WTC11 (cell line): ENCODE results near the gene RBM48. TPM values are rescaled to one million over a fixed set of nuclear protein-coding genes. Genes with fewer than 3 reads are reported as not detected.

Experiments
- ATAC-seq: fragments of 200-7000 bp; cut with Tn5 transposase; 2 replicates; pipeline ENCODE4 v1.10.0; 2021; ENCODE audit warnings: mild to moderate bottlenecking, moderate library complexity
- Bru-seq: library from RNA; stranded (reverse); fragments of 400-500 nt; gene quantifications from one replicate; lab custom pipeline; 2021; lab: Mats Ljungman, UMichigan
- CTCF ChIA-PET: fragments of 300-600 bp; sonication (Branson Sonifier 250); formaldehyde crosslinking; loops from one replicate; lab custom pipeline; 2021; ENCODE audit warnings: antibody characterized with exemption; lab: Charles Lee
- POLR2A ChIA-PET: fragments of 350-600 bp; sonication (Branson Sonifier 250); formaldehyde crosslinking; loops from one replicate; lab custom pipeline; 2021; ENCODE audit warnings: antibody characterized with exemption; lab: Charles Lee
- DNase-seq: peaks from one replicate; pipeline ENCODE4 v3.0.0; 2021; ENCODE audit warnings: low spot score
- H3K27ac Mint-ChIP-seq: 2 replicates; pipeline ENCODE4 v1.8.0; 2021; ENCODE audit warnings: mixed read lengths
- H3K27me3 Mint-ChIP-seq: 2 replicates; pipeline ENCODE4 v1.8.0; 2021; ENCODE audit warnings: low read depth, mild to moderate bottlenecking, moderate library complexity, mixed read lengths
- H3K36me3 Mint-ChIP-seq: 2 replicates; pipeline ENCODE4 v1.8.0; 2021; ENCODE audit warnings: mixed read lengths
- H3K4me1 Mint-ChIP-seq: 2 replicates; pipeline ENCODE4 v1.8.0; 2022; ENCODE audit warnings: mixed read lengths
- H3K4me3 Mint-ChIP-seq: 2 replicates; pipeline ENCODE4 v1.8.0; 2021; ENCODE audit warnings: mild to moderate bottlenecking, moderate library complexity, mixed read lengths
- H3K9me3 Mint-ChIP-seq: 2 replicates; pipeline ENCODE4 v1.8.0; 2021; ENCODE audit warnings: mixed read lengths
- CREM ChIP-seq: sonication (generic); formaldehyde crosslinking; IDR thresholded peaks from 2 replicates; pipeline ENCODE4 v1.8.1; 2022; ENCODE audit warnings: mild to moderate bottlenecking, missing genetic modification reagents, moderate library complexity
- ELF4 ChIP-seq: sonication (generic); formaldehyde crosslinking; IDR thresholded peaks from 2 replicates; pipeline ENCODE4 v1.8.1; 2022; ENCODE audit warnings: low read depth, mild to moderate bottlenecking, moderate library complexity, missing genetic modification reagents
- FOXK1 ChIP-seq: sonication (generic); formaldehyde crosslinking; IDR thresholded peaks from 2 replicates; pipeline ENCODE4 v1.8.0; 2022; ENCODE audit warnings: mild to moderate bottlenecking, moderate library complexity, missing genetic modification reagents
- FOXP1 ChIP-seq: sonication (generic); formaldehyde crosslinking; IDR thresholded peaks from 2 replicates; pipeline ENCODE4 v1.8.0; 2022; ENCODE audit warnings: missing genetic modification reagents, mild to moderate bottlenecking, moderate library complexity, borderline replicate concordance
- GABPB1 ChIP-seq: sonication (generic); formaldehyde crosslinking; IDR thresholded peaks from 2 replicates; pipeline ENCODE4 v1.8.1; 2023; ENCODE audit warnings: mild to moderate bottlenecking, missing genetic modification reagents
- NFYB ChIP-seq: sonication (generic); formaldehyde crosslinking; conservative IDR thresholded peaks from 2 replicates; pipeline ENCODE4 v1.8.0; 2022; ENCODE audit warnings: low read depth, missing genetic modification reagents
- SP1 ChIP-seq: sonication (generic); formaldehyde crosslinking; conservative IDR thresholded peaks from 2 replicates; pipeline ENCODE4 v1.8.1; 2022; ENCODE audit warnings: missing genetic modification reagents
- TCF7 ChIP-seq: sonication (generic); formaldehyde crosslinking; IDR thresholded peaks from 2 replicates; pipeline ENCODE4 v1.8.0; 2022; ENCODE audit warnings: mild to moderate bottlenecking, low read depth, missing genetic modification reagents, moderate library complexity
- TEAD1 ChIP-seq: sonication (generic); formaldehyde crosslinking; IDR thresholded peaks from 2 replicates; pipeline ENCODE4 v1.8.0; 2022; ENCODE audit warnings: mild to moderate bottlenecking, missing genetic modification reagents
- ZNF396 ChIP-seq: fragments of 250-450 bp; sonication (Bioruptor Pico); IDR thresholded peaks from 2 replicates; pipeline ENCODE4 v1.8.0; 2021; ENCODE audit warnings: mild to moderate bottlenecking, moderate library complexity, borderline replicate concordance
- ZNF423 ChIP-seq: fragments of 250-450 bp; sonication (Bioruptor Pico); IDR thresholded peaks from 2 replicates; pipeline ENCODE4 v2.1.2; 2022; ENCODE audit warnings: mild to moderate bottlenecking, moderate library complexity
- long read RNA-seq, 3 experiments: library from RNA in 1 of 3; library from capped mRNA in 1 of 3; library from polyadenylated mRNA in 1 of 3; unstranded in 2 of 3; stranded (forward) in 1 of 3; transcript quantifications; one replicate each; pipeline ENCODE4 v2.0.0, GENCODE V29; 2021
- total RNA-seq: library from RNA; stranded (reverse); gene quantifications from 3 replicates; pipeline ENCODE4 v1.2.3, GENCODE V29; 2021
- TF ChIP-seq, protein P1 (sequence below): sonication (generic); formaldehyde crosslinking; IDR thresholded peaks from 2 replicates; pipeline ENCODE4 v1.8.0; 2022; ENCODE audit warnings: mild to moderate bottlenecking, missing genetic modification reagents
- TF ChIP-seq, protein P2 (sequence below): sonication (generic); formaldehyde crosslinking; IDR thresholded peaks from 2 replicates; pipeline ENCODE4 v1.8.0; 2023; ENCODE audit warnings: missing genetic modification reagents, mild to moderate bottlenecking, borderline replicate concordance
- TF ChIP-seq, protein P3 (sequence below): sonication (generic); formaldehyde crosslinking; IDR thresholded peaks from 2 replicates; pipeline ENCODE4 v1.8.0; 2022; ENCODE audit warnings: mild to moderate bottlenecking, missing genetic modification reagents
- TF ChIP-seq, protein P4 (sequence below): sonication (generic); formaldehyde crosslinking; IDR thresholded peaks from 2 replicates; pipeline ENCODE4 v1.8.1; 2023; ENCODE audit warnings: mild to moderate bottlenecking, moderate library complexity, missing genetic modification reagents
- TF ChIP-seq, protein P5 (sequence below): sonication (generic); formaldehyde crosslinking; IDR thresholded peaks from 2 replicates; pipeline ENCODE4 v1.8.1; 2023; ENCODE audit warnings: mild to moderate bottlenecking, missing genetic modification reagents, moderate library complexity
- TF ChIP-seq, protein P6 (sequence below): sonication (generic); formaldehyde crosslinking; IDR thresholded peaks from 2 replicates; pipeline ENCODE4 v1.8.0; 2022; ENCODE audit warnings: mild to moderate bottlenecking, missing genetic modification reagents
- TF ChIP-seq, protein P7 (sequence below): sonication (generic); formaldehyde crosslinking; conservative IDR thresholded peaks from 2 replicates; pipeline ENCODE4 v1.8.1; 2023; ENCODE audit warnings: mild to moderate bottlenecking, low read depth, missing genetic modification reagents, moderate library complexity
- TF ChIP-seq, protein P8 (sequence below): fragments of 250-450 bp; sonication (Bioruptor Pico); IDR thresholded peaks from 2 replicates; pipeline ENCODE4 v1.9.0; 2021; ENCODE audit warnings: moderate library complexity, mild to moderate bottlenecking, inconsistent platforms, borderline replicate concordance

RBM48 gene
- total RNA-seq = 8.0 to 8.6 TPM (median 8.4 TPM) in 3 replicates
- Bru-seq, nascent RNA = percentile 89 among the genes with signal in this experiment
- long read RNA-seq, experiment 1, full-length matches to known transcripts = 54 of 74 reads
- long read RNA-seq, experiment 1, partial matches to known transcripts = 6 of 74 reads
- long read RNA-seq, experiment 1, other reads (novel, unspliced or antisense) = 14 of 74 reads
- long read RNA-seq, experiment 2, transcript RBM48-201 (5 exons, 1,742 nt) = major isoform, 5 of 8 reads
- long read RNA-seq, experiment 2, partial matches to known transcripts = 0 of 8 reads
- long read RNA-seq, experiment 2, other reads (novel, unspliced or antisense) = 3 of 8 reads
- long read RNA-seq, experiment 3, transcript RBM48-201 (5 exons, 1,742 nt) = major isoform, 11 of 23 reads
- long read RNA-seq, experiment 3, partial matches to known transcripts = 7 of 23 reads
- long read RNA-seq, experiment 3, other reads (novel, unspliced or antisense) = 5 of 23 reads

DNA sequence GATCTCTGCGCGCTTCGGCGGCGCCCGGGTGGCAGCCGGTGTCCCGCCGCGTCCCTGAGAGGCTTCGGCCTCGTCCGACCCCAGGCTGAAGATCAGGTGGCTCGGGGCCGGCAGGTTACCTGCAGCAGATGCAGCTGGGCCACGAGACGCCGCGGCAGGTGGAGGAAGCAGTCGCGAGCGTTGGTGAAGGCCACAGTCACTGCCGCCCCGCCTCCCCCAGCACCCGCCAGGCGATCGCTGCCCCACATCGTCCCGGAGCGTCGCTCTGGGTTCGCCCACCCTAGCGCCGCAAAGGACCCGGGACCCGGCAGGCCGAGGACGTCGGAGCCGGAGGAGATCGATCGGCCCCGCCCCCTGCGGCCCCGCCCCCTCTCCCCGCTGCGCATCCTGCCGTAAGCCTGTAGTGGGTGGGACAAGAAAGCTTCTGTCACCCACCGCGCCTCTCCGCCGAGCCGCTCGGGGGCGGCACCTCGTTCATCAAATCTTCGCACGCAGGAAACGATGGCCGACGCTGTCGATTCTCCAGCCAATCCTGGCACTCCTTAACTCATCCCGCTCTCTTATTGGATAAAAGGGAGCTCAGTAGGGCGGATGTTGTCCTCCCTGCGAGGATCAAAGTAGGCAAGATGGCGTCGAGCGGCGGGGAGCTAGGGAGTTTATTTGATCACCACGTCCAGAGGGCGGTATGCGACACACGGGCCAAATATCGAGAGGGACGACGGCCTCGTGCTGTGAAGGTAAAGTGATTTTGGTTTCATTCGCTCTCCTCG is at the start of gene RBM48, which contains the start of gene PEX1:
TSS of gene RBM48 (plus strand) at position 608 of the 770 bp plus-strand sequence. CDS start at position 627, 19 bp downstream.
TSS of gene PEX1 (minus strand) at position 333 of the 770 bp plus-strand sequence. CDS start at position 248, 85 bp downstream.
- DNase-seq = peak; percentile 97
- Mint-ChIP-seq H3K36me3 (peaks cover 23% of the 10 kb centered on the region), H3K4me3 (peak within 1 kb of the TSS; percentile 91), H3K27me3 (no peaks in the 10 kb centered on the region), H3K27ac (peak within 1 kb of the TSS; percentile 96), H3K4me1 (peaks cover 18% of the 10 kb centered on the region), H3K9me3 (no peaks in the 10 kb centered on the region)
- TF ChIP-seq FOXP1 (CRISPR knock-in tag) = peak; percentile 89
- TF ChIP-seq, protein P1, sequence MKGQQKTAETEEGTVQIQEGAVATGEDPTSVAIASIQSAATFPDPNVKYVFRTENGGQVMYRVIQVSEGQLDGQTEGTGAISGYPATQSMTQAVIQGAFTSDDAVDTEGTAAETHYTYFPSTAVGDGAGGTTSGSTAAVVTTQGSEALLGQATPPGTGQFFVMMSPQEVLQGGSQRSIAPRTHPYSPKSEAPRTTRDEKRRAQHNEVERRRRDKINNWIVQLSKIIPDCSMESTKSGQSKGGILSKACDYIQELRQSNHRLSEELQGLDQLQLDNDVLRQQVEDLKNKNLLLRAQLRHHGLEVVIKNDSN (CRISPR knock-in tag) = peak; percentile 26; the same call in 1 of the 2 replicates
- no peak for TF ChIP-seq ELF4 (CRISPR knock-in tag)
- TF ChIP-seq, protein P2, sequence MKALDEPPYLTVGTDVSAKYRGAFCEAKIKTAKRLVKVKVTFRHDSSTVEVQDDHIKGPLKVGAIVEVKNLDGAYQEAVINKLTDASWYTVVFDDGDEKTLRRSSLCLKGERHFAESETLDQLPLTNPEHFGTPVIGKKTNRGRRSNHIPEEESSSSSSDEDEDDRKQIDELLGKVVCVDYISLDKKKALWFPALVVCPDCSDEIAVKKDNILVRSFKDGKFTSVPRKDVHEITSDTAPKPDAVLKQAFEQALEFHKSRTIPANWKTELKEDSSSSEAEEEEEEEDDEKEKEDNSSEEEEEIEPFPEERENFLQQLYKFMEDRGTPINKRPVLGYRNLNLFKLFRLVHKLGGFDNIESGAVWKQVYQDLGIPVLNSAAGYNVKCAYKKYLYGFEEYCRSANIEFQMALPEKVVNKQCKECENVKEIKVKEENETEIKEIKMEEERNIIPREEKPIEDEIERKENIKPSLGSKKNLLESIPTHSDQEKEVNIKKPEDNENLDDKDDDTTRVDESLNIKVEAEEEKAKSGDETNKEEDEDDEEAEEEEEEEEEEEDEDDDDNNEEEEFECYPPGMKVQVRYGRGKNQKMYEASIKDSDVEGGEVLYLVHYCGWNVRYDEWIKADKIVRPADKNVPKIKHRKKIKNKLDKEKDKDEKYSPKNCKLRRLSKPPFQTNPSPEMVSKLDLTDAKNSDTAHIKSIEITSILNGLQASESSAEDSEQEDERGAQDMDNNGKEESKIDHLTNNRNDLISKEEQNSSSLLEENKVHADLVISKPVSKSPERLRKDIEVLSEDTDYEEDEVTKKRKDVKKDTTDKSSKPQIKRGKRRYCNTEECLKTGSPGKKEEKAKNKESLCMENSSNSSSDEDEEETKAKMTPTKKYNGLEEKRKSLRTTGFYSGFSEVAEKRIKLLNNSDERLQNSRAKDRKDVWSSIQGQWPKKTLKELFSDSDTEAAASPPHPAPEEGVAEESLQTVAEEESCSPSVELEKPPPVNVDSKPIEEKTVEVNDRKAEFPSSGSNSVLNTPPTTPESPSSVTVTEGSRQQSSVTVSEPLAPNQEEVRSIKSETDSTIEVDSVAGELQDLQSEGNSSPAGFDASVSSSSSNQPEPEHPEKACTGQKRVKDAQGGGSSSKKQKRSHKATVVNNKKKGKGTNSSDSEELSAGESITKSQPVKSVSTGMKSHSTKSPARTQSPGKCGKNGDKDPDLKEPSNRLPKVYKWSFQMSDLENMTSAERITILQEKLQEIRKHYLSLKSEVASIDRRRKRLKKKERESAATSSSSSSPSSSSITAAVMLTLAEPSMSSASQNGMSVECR (CRISPR knock-in tag) = peak; percentile 66
- peak; percentile 88 for TF ChIP-seq SP1 (CRISPR knock-in tag)
- TF ChIP-seq TCF7 (CRISPR knock-in tag) = 0 out of 2 replicates have a peak, but pooled peaks have one; percentile 28
- TF ChIP-seq, protein P3, sequence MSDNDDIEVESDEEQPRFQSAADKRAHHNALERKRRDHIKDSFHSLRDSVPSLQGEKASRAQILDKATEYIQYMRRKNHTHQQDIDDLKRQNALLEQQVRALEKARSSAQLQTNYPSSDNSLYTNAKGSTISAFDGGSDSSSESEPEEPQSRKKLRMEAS (CRISPR knock-in tag) = peak; percentile 77
- peak; percentile 100 for TF ChIP-seq FOXK1 (CRISPR knock-in tag)
- TF ChIP-seq, protein P4, sequence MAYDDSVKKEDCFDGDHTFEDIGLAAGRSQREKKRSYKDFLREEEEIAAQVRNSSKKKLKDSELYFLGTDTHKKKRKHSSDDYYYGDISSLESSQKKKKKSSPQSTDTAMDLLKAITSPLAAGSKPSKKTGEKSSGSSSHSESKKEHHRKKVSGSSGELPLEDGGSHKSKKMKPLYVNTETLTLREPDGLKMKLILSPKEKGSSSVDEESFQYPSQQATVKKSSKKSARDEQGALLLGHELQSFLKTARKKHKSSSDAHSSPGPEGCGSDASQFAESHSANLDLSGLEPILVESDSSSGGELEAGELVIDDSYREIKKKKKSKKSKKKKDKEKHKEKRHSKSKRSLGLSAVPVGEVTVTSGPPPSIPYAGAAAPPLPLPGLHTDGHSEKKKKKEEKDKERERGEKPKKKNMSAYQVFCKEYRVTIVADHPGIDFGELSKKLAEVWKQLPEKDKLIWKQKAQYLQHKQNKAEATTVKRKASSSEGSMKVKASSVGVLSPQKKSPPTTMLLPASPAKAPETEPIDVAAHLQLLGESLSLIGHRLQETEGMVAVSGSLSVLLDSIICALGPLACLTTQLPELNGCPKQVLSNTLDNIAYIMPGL (CRISPR knock-in tag) = 0 out of 2 replicates have a peak, but pooled peaks have one; percentile 17
- TF ChIP-seq CREM (CRISPR knock-in tag) = peak; percentile 74
- TF ChIP-seq, protein P5, sequence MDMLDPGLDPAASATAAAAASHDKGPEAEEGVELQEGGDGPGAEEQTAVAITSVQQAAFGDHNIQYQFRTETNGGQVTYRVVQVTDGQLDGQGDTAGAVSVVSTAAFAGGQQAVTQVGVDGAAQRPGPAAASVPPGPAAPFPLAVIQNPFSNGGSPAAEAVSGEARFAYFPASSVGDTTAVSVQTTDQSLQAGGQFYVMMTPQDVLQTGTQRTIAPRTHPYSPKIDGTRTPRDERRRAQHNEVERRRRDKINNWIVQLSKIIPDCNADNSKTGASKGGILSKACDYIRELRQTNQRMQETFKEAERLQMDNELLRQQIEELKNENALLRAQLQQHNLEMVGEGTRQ (CRISPR knock-in tag) = no peak
- TF ChIP-seq, protein P6, sequence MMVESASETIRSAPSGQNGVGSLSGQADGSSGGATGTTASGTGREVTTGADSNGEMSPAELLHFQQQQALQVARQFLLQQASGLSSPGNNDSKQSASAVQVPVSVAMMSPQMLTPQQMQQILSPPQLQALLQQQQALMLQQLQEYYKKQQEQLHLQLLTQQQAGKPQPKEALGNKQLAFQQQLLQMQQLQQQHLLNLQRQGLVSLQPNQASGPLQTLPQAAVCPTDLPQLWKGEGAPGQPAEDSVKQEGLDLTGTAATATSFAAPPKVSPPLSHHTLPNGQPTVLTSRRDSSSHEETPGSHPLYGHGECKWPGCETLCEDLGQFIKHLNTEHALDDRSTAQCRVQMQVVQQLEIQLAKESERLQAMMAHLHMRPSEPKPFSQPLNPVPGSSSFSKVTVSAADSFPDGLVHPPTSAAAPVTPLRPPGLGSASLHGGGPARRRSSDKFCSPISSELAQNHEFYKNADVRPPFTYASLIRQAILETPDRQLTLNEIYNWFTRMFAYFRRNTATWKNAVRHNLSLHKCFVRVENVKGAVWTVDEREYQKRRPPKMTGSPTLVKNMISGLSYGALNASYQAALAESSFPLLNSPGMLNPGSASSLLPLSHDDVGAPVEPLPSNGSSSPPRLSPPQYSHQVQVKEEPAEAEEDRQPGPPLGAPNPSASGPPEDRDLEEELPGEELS = peak; percentile 90
- peak; percentile 44; the same call in 1 of the 2 replicates for TF ChIP-seq ZNF423 (CRISPR knock-in tag)
- TF ChIP-seq, protein P7, sequence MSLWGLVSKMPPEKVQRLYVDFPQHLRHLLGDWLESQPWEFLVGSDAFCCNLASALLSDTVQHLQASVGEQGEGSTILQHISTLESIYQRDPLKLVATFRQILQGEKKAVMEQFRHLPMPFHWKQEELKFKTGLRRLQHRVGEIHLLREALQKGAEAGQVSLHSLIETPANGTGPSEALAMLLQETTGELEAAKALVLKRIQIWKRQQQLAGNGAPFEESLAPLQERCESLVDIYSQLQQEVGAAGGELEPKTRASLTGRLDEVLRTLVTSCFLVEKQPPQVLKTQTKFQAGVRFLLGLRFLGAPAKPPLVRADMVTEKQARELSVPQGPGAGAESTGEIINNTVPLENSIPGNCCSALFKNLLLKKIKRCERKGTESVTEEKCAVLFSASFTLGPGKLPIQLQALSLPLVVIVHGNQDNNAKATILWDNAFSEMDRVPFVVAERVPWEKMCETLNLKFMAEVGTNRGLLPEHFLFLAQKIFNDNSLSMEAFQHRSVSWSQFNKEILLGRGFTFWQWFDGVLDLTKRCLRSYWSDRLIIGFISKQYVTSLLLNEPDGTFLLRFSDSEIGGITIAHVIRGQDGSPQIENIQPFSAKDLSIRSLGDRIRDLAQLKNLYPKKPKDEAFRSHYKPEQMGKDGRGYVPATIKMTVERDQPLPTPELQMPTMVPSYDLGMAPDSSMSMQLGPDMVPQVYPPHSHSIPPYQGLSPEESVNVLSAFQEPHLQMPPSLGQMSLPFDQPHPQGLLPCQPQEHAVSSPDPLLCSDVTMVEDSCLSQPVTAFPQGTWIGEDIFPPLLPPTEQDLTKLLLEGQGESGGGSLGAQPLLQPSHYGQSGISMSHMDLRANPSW (CRISPR knock-in tag) = no peak
- peak; percentile 65 for TF ChIP-seq GABPB1 (CRISPR knock-in tag)
- peak; percentile 72; the same call in 1 of the 2 replicates for TF ChIP-seq TEAD1 (CRISPR knock-in tag)
- TF ChIP-seq ZNF396 (CRISPR knock-in tag) = no peak
- TF ChIP-seq, protein P8, sequence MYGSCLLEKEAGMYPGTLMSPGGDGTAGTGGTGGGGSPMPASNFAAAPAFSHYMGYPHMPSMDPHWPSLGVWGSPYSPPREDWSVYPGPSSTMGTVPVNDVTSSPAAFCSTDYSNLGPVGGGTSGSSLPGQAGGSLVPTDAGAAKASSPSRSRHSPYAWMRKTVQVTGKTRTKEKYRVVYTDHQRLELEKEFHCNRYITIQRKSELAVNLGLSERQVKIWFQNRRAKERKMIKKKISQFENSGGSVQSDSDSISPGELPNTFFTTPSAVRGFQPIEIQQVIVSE (CRISPR knock-in tag) = no peak
- TF ChIP-seq NFYB (CRISPR knock-in tag) = peak; percentile 78
- POLR2A ChIA-PET = interaction anchor here (0.5 to 2.0 kb wide), 7 partner anchors 21 to 588 kb away, joined by 3 to 8 read pairs (median 4); partner anchors contain the start of genes AKAP9, ANKIB1 and KRIT1
- peak; percentile 96 for ATAC-seq
- CTCF ChIA-PET = interaction anchor here (0.7 to 1.6 kb wide), 27 partner anchors 11 to 648 kb away, joined by 3 to 17 read pairs (median 5); partner anchors contain the start of genes CDK6, CYP51A1, FAM133B and GATAD1
